Measurements from ENCODE around the gene CCDC12.

DNA sequence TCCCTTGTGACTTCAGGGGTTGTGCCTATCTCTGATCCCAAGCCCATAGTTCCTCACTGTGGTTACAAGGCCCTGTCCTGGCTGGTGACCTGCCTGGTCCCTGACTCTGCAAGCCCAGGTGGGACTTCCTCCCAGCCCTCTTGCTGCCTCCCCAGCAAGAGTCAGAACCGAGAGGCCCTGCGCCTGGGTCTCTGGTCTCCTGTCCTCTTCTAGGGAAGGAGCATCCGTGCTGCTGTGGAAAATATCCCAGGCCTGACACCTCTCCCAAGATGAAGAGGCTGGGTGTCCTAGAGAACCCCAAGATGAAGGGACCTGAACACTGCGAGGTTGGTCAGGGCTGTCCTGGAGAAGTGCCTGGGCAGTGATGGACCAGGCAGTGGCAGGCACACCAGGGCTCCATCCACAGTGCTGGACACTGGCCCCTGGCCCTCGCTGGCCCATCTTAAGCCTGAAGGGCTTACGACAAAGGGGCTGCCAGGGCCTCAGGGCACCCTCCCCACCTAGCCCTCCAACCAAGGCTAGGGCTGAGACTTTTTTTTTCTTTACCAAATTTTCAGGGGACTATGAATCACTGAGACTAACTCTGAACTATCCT lies 66.3 kb downstream of the CCDC12 start:
- TF ChIP-seq, protein P1, sequence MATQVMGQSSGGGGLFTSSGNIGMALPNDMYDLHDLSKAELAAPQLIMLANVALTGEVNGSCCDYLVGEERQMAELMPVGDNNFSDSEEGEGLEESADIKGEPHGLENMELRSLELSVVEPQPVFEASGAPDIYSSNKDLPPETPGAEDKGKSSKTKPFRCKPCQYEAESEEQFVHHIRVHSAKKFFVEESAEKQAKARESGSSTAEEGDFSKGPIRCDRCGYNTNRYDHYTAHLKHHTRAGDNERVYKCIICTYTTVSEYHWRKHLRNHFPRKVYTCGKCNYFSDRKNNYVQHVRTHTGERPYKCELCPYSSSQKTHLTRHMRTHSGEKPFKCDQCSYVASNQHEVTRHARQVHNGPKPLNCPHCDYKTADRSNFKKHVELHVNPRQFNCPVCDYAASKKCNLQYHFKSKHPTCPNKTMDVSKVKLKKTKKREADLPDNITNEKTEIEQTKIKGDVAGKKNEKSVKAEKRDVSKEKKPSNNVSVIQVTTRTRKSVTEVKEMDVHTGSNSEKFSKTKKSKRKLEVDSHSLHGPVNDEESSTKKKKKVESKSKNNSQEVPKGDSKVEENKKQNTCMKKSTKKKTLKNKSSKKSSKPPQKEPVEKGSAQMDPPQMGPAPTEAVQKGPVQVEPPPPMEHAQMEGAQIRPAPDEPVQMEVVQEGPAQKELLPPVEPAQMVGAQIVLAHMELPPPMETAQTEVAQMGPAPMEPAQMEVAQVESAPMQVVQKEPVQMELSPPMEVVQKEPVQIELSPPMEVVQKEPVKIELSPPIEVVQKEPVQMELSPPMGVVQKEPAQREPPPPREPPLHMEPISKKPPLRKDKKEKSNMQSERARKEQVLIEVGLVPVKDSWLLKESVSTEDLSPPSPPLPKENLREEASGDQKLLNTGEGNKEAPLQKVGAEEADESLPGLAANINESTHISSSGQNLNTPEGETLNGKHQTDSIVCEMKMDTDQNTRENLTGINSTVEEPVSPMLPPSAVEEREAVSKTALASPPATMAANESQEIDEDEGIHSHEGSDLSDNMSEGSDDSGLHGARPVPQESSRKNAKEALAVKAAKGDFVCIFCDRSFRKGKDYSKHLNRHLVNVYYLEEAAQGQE (IDR thresholded peaks at IDR 0.05; ENCODE audit: low read depth), result no peak
- TF ChIP-seq EGR1 (IDR thresholded peaks at IDR 0.05) (no peak), TEAD4 (IDR thresholded peaks at IDR 0.05) (no peak), TAF1 (IDR thresholded peaks at IDR 0.05; ENCODE audit: low read depth) (no peak), EP300 (IDR thresholded peaks at IDR 0.05; ENCODE audit: borderline replicate concordance) (no peak), RAD21 (IDR thresholded peaks at IDR 0.05; ENCODE audit: low read depth) (no peak), YY1 (IDR thresholded peaks at IDR 0.05; ENCODE audit: low read depth) (no peak), TCF12 (IDR thresholded peaks at IDR 0.05; ENCODE audit: low read depth) (no peak)
- TF ChIP-seq, protein P2, sequence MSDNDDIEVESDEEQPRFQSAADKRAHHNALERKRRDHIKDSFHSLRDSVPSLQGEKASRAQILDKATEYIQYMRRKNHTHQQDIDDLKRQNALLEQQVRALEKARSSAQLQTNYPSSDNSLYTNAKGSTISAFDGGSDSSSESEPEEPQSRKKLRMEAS (IDR thresholded peaks at IDR 0.05), result no peak
- TF ChIP-seq, protein P3, sequence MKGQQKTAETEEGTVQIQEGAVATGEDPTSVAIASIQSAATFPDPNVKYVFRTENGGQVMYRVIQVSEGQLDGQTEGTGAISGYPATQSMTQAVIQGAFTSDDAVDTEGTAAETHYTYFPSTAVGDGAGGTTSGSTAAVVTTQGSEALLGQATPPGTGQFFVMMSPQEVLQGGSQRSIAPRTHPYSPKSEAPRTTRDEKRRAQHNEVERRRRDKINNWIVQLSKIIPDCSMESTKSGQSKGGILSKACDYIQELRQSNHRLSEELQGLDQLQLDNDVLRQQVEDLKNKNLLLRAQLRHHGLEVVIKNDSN (IDR thresholded peaks at IDR 0.05), result no peak
